GM21360 (cell line): ENCODE measurements around the gene DOLPP1.
A peak's percentile ranks its signal among the peaks of the same experiment; 100 is the strongest.

Source experiments
- ATAC-seq: cut with Tn5 transposase; IDR thresholded peaks from one replicate; pipeline ENCODE4 v1.9.1; 2021; ENCODE audit warnings: mild to moderate bottlenecking, moderate library complexity; ENCODE audit not compliant: unreplicated experiment

The DOLPP1 gene

DNA sequence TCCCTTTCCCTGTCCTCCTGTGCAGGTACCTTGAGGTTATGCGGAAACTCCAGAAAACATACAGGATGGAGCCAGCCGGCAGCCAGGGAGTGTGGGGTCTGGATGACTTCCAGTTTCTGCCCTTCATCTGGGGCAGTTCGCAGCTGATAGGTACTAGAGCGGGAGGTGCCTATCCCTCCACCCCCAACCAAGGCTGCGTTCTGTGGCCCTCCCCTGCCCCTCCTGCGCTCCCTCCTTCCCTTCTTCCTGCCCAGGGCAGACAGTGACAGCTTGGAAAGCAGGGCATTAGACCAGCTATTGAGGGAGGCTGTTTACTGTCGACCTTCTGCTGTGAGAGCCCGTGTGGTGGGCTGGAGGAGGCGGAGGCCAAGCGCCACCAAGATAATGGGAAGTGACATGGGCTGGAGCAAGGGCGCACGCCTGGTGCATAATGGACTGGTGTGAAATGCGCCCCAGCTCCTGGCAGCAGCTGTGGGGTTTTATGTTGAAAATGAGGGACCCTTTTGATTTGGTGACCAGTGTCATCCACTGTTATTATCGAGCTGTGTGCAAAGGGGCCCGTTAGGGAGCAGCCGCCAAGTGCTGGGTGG, 55.6 kb downstream of the DOLPP1 start:
- no peak for ATAC-seq

DNA sequence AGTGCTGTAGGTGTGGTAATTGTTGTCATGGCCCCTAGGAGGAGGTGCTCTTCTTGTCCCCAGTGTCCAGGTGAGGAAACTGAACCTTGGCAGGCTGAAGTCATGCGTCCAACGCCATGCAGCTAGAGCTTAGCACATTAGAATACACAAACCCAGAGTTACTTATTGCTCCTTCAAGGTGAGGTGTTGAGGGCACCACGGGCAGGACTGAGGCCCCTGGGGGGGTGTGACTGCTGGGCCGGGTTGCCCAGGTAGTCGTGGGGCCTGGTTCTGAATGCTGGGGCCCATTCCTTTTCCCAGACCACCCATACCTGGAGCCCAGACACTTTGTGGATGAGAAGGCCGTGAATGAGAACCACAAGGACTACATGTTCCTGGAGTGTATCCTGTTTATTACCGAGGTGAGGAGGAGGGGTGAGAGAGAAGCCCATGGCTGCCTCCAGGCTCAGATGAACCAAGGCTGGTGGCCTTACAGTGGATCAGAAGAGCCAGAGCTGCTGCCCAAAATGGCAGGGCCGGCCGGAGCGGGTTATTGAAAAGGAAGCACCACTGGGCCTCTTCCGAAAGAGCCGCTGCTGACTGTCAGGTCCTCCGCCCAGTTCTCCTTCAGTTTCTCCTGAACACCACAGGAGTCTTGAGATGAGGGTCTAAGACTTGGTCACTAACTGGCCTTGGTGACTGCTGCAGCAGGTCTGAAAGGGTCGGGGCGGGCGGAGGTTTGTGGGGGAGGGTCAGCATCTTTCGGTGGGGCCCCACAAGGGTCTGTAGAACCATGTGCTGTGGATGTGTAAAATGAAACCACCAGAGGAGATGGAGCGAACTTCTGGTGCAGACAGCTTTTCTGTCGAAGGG, 56.6 kb downstream of the DOLPP1 start:
- ATAC-seq: no peak

- ATAC-seq: no peak
Observed at GRCh38 chr9:129138144-129138462, 57.2 kb downstream of the DOLPP1 start.

DNA sequence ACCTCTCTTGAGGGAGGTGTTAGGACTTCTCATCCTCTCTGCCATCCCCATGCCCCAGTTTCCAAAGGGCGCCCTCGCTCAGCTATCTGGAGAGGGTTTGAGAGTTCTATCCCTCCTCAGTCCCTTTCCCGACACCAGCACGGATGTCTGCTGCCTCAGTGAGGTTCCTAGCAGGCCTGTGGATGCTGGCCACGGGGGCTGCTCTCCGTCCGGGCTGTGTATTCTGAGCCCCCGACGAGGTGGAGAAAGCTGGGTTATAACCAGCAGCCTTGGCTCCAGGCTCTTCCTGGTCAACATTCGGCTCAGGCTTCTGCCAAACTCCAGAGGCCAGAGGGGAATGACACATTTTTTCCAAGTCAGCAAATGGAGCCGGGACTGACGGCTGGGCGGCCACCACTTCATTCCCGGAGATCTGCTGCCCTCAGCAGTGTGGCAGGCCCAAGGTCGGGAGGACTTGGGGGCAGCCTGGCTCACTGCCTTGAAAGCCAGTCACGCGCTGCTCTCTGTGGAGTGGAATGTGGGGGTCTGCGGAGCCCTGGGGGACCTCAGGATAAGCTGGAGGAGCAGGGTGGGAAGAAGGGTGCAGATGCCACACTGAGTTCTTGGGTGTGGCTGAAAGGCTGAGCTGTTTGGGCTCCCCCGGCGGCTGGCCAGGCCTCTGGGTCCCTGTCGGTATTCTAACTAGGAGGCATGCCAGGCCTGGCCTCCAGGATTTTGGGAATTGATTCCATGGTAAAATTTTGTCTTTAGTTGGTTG, 57.7 kb downstream of the DOLPP1 start:
- ATAC-seq: no peak

- ATAC-seq: peak; percentile 42
Observed at GRCh38 chr9:129139233-129139992, 58.5 kb downstream of the DOLPP1 start.

- peak; percentile 51 for ATAC-seq
Observed at GRCh38 chr9:129139993-129140396, 59.1 kb downstream of the DOLPP1 start.
